Measurements from ENCODE around the gene CAPN8.

CAPN8 gene

DNA sequence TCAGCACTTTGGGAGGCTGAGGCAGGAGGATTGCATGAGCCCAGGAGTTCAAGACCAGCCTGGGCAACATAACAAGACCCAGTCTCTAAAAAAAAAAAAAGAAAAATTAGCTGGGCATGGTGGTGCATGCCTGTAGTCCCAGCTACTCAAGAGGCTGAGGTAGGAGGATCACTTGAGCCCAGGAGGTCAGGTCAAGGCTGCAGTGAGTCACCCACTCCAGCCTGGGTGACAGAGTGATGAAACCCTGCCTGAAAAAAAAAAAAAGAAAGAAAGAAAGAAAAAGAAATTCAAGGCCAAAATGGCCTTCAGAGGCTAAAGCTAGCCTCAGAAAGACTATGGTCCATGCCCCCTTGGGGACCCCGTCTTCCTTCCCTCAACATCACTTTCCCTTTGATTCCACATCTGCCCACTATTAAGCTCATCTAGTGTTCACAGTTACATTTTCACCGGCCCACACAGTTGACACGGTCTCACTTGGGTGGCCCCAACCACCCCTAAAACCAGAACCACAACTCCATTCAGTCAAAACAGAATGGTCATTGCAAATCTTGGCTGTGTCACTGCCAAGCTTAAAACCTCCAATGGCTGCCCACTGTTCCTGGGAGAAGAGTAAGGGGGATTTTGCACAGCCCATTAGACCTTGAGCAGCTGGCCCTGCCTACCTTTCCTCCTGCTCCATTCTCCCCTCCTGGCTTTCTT is 2.1 kb upstream of the CAPN8 start:
- Histone ChIP-seq H3K27ac (no peak overlapping the region), H3K4me1 (no peaks in the 10 kb centered on the region), H3K27me3 (no peaks in the 10 kb centered on the region), H3K9me3 (no peaks in the 10 kb centered on the region), H3K4me3 (no peak overlapping the region), H3K36me3 (no peaks in the 10 kb centered on the region)
- DNase-seq: no peak
- intact Hi-C loops (cut with DNase I; ENCODE audit: low total_unique reads): no loop called here
- TF ChIP-seq, protein P1, sequence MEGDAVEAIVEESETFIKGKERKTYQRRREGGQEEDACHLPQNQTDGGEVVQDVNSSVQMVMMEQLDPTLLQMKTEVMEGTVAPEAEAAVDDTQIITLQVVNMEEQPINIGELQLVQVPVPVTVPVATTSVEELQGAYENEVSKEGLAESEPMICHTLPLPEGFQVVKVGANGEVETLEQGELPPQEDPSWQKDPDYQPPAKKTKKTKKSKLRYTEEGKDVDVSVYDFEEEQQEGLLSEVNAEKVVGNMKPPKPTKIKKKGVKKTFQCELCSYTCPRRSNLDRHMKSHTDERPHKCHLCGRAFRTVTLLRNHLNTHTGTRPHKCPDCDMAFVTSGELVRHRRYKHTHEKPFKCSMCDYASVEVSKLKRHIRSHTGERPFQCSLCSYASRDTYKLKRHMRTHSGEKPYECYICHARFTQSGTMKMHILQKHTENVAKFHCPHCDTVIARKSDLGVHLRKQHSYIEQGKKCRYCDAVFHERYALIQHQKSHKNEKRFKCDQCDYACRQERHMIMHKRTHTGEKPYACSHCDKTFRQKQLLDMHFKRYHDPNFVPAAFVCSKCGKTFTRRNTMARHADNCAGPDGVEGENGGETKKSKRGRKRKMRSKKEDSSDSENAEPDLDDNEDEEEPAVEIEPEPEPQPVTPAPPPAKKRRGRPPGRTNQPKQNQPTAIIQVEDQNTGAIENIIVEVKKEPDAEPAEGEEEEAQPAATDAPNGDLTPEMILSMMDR (IDR thresholded peaks at IDR 0.05): no peak

DNA sequence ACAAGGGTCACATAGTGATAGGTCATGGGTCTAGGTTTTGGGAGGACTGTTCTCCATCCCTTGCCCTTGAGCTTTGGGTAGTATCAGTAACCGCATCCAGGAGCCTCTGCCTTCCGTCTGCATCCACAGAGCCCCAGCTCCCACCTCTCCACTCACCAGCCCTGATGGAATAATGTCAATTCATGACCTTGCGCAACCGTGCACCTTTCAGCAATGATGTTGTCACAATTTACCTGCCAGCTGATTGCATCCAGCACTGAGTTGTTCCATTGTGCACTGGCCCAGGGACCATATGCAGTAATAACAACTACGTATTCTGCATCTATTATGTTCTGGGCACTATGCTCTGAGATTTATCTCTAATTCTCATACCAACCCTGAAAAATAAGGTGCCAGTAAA is 1.4 kb downstream of the CAPN8 start:
- H3K9me3 ChIP-seq: no peaks in the 10 kb centered on the region
- no peaks in the 10 kb centered on the region for H3K27me3 ChIP-seq
- H3K4me3 ChIP-seq: no peak overlapping the region
- intact Hi-C loops (cut with DNase I; ENCODE audit: low total_unique reads): no loop called here
- no peaks in the 10 kb centered on the region for H3K36me3 ChIP-seq
- no peak for DNase-seq
- TF ChIP-seq, protein P1 (IDR thresholded peaks at IDR 0.05): no peak
- no peak overlapping the region for H3K27ac ChIP-seq
- H3K4me1 ChIP-seq: no peaks in the 10 kb centered on the region

DNA sequence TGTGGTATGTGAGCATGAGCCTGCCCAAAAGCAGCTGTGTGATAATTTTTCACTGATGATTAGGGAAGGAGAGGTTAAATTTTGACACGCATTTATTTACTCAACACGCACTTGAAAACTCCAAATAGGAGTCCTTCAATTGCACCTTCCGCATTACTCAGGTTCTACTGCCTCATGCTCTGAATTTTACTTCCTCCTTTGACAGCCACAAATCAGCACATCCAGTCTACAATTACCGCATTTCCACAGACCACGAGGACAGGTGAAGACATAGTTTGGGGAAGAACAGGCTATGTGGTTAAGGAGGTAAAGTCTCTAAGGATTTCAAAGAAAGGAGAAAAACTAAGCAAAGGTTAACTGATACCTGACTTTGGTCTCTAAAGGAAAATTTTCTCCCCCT is 2.6 kb downstream of the CAPN8 start:
- Histone ChIP-seq H3K27ac (no peak overlapping the region), H3K4me3 (no peak overlapping the region), H3K27me3 (no peaks in the 10 kb centered on the region), H3K4me1 (no peaks in the 10 kb centered on the region), H3K36me3 (no peaks in the 10 kb centered on the region), H3K9me3 (no peaks in the 10 kb centered on the region)
- no peak for DNase-seq
- TF ChIP-seq, protein P1 (IDR thresholded peaks at IDR 0.05): no peak
- intact Hi-C loops (cut with DNase I; ENCODE audit: low total_unique reads): no loop called here

DNA sequence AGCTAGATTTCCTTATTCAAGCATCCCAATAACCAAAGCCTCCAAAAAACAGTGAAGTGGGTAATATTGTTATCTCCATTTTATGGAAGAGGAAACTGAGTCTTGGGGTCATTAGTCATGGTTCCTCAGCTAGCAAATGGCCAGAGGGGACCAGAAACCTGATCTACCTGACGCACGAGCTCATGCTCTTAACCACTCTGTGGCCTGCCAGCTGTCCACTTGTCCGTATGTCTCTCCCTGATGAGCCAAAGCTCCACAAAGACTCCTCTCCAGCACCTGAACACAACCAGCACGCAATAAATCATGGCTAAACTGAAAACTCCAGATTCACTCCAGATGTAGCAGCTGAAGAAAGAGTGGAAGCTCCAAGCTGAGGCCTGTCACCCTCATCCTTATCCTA is 5.8 kb downstream of the CAPN8 start:
- no peaks in the 10 kb centered on the region for H3K9me3 ChIP-seq
- DNase-seq: no peak
- no peaks in the 10 kb centered on the region for H3K36me3 ChIP-seq
- H3K27ac ChIP-seq: no peak overlapping the region
- H3K4me1 ChIP-seq: no peaks in the 10 kb centered on the region
- TF ChIP-seq, protein P1 (IDR thresholded peaks at IDR 0.05): no peak
- intact Hi-C loops (cut with DNase I; ENCODE audit: low total_unique reads): no loop called here
- H3K27me3 ChIP-seq: no peaks in the 10 kb centered on the region
- H3K4me3 ChIP-seq: no peak overlapping the region

DNA sequence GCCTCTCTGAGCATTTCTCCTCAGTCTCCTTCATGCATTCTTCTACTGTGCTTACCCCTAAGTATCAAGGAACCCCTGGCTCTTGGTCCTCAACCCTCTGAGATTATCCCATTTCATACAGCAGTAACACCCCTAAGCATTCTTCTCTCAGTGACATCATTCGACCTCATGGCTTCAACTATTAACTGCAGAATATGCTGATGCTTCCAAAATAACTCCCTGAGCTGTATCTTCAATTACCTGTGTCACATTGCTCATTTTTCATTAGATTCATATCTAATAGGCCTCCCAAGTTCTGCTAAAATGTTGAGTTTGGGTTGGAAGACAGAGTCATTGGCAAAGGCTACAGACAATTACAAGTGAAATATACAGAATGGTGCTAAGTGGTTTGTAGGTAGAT is 7.5 kb downstream of the CAPN8 start:
- H3K4me3 ChIP-seq: no peak overlapping the region
- H3K27me3 ChIP-seq: no peaks in the 10 kb centered on the region
- no peak overlapping the region for H3K27ac ChIP-seq
- H3K4me1 ChIP-seq: no peaks in the 10 kb centered on the region
- TF ChIP-seq, protein P1 (IDR thresholded peaks at IDR 0.05): no peak
- no peaks in the 10 kb centered on the region for H3K36me3 ChIP-seq
- no peaks in the 10 kb centered on the region for H3K9me3 ChIP-seq
- no peak for DNase-seq
- intact Hi-C loops (cut with DNase I; ENCODE audit: low total_unique reads): no loop called here

- Histone ChIP-seq H3K9me3 (peaks cover 0 to 4% (median 0%) of the 10 kb centered on the region in 3 donors), H3K36me3 (no peaks in the 10 kb centered on the region), H3K4me1 (no peaks in the 10 kb centered on the region), H3K27me3 (no peaks in the 10 kb centered on the region), H3K4me3 (no peak overlapping the region), H3K27ac (no peak overlapping the region)
- intact Hi-C loops (cut with DNase I; ENCODE audit: low total_unique reads): no loop called here
- no peak for DNase-seq
- TF ChIP-seq, protein P1 (IDR thresholded peaks at IDR 0.05): no peak
Measured at GRCh38 chr1:223654083-223654482, 11.4 kb downstream of the CAPN8 start.

All from tibial artery (tissue), 4 donors.